Measurements from ENCODE around the gene TAS2R46.

DNA sequence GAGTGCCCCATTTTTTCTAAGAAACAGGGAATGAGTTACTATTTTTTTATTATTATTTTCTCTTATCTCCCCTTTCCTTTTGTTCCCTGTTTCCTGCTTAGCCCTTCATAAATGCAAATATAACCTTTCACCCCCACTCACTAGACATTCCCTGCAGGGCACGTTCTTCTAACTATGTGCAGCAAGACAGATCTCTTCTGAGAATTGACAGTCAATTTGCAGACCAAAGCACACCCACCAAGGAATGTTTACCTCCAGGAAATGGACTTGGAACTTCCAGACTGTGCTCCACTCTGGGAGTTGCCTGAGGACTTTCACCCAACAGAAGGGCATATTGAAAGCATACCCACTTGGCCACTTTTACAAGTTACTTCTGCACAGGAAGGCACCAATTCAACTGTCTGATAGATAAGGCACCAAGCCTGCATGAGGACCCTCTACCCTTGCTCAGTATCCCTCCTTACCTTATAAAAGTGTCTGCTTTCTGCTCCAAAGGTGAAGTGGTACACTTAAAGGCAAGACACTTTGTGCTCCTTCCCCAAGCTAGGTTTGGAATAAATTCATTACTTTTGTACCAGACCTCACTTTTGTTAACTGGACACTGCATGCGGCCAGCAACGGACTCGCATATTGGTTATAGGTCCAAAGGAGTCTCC is 46.2 kb downstream of the TAS2R46 start:
- TF ChIP-seq POLR2A (IDR thresholded peaks at IDR 0.05; ENCODE audit: low read length) = no peak
- no peak for TF ChIP-seq GATA1 (IDR thresholded peaks at IDR 0.05; ENCODE audit: low read depth, low read length)
